HK-2 (cell line): ENCODE data around the gene ATG5.

Source experiments
- DNase-seq: peaks from one replicate; pipeline ENCODE4 v3.0.0-alpha.2; 2018; ENCODE audit not compliant: unreplicated experiment

The ATG5 gene

DNA sequence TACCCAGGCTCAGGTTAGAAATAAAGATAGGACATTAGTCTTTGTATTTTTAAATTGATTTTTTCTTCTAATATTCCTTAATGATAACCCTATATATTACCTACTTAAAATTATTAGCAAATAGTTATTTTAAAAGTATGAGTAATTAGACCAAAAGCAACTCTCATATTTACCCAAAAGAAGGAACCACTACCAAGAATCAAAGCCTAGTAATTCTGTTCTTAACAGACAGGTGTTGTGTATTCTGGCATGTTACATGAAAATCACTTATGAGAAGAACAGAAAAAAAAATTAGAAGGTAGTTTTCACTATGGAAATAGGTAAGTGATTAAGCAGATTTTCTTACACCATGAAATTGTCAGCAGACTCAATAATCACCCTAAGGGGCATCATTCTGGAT, 105.1 kb downstream of the ATG5 start:
- no peak for DNase-seq

DNA sequence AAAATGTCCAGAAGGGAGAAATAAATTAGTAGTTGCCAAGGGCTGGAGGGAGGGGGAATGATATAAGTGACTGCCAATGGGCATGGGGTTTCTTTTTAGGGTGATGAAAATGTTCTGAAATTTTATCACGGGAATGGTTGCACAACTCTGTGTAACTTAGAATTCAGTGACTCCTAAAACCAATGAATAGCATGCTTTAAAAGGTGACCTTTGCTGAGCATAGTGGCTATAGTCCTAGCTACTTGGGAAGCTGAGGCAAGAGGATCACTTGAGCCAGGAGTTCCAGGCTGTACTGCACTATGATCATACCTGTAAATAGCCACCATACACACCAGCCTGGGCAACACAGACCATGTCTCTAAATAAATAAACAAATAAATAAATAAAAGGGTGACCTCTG, 109.0 kb downstream of the ATG5 start:
- DNase-seq, result no peak

DNA sequence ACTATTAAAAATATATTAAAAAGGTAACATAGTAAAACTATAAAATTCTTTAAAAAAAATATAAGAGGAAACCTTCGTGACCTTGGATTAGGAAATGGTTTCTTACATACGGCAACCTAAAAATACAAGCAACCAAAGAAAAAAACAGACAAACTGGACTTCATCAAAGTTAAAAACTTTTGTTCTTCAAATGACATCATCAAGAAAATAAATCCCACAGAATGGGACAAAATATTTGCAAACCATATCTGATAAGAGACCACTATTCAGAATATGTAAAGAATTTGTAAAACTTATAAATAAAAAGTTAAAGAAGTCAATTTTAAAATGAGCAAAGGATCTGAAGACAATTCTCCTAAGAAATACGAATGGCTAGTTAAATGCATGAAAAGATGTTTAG, 110.0 kb downstream of the ATG5 start:
- DNase-seq, result no peak

DNA sequence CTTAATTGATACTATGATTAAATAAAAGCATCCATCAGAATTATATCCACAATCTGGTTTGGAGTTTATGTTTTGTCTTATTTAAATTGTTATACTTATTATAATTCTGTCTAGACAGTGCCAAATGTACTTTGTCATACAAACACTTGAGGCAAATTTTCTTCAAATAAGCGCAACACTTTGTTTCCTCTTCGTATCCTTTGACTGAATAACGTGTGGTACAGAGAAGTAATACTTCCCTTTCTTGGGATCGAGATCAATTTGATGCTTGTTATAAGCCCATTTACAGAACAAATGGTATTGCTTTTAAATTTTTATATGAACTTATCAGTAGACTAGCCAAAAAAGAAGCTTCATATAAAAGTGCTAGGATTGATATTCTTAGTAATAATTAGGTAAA, 111.0 kb downstream of the ATG5 start:
- no peak for DNase-seq

DNA sequence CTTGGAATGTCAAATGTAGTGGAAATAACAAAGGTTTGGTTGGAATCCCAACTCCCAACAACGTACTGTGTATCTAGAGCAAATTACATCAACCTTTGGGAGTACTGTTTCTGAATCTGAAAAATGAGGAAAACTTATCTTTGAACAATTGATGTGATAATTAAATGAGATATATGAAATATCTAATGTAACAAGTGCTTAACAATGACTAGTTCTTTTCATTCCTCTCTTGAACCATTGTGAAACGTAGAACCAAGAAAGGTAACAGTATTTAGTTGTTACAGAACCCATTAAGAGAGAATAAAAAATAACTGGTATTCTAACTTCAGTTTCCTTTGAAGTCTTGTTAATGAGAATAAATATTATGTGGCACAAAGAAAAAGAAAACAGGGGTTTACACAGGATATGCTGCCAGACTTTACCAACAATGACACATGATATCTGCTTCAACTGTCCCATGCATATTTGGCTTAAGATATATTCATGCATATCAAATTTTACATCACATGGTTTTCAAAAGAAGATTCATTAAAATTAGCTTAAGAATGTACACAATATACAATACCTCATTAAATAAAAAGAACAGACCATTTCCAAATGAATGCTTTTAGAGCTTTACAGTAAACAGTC, 111.8 kb downstream of the ATG5 start:
- DNase-seq, result no peak

DNA sequence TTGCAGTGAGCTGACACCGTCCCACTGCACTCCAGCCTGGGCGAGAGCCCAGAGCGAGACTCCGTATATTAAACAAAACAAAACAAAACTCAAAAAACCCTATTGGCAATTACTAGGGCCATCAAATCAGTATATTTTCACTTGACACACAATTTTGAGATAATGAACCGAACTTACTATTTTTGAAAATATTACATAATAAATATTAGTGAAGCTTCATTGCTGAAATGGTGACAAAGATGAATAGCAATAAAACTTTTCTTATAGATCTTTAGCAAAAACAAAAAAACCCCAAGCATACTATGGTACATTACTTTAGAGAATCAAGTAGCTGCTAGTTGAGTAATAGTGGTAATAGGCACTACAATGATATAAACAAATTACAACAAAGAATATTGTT, 113.0 kb downstream of the ATG5 start:
- no peak for DNase-seq

DNA sequence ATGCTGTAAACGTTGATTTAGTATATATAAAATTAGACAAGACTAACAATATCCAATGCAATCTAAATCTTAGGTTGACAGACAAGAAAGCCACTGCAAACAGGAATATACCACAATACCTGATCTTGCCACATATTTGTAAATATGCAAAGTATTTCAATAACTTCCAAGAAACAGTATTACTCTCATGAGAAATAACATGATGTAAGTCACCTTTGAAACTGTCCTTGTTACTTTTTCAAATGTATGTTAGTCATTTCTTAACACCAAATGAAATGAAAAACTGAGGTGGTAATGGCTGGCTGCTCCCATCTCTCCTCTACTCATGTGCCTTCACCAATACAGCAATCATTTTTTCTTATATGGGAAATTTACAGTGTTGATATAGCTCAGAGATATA, 118.7 kb downstream of the ATG5 start:
- no peak for DNase-seq

DNA sequence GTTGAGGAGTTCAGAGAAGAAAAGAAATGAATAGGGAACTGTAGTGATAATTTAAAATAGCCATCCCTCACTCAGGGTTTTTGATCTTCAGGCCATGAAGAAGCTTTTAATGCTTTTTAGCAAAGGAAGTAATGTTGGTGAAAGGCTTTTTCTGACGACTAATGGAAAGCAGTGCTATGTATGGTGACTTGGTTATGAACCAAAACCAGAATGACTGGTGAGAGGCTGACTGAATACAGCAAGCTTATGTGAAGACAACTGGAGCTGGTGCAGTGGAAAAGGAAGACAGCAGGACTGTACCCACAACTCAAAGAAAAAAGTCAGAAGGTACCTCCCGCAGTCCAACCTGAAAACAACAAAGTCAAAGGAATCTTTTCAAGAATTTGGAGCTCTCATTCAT, 120.6 kb downstream of the ATG5 start:
- no peak for DNase-seq

DNA sequence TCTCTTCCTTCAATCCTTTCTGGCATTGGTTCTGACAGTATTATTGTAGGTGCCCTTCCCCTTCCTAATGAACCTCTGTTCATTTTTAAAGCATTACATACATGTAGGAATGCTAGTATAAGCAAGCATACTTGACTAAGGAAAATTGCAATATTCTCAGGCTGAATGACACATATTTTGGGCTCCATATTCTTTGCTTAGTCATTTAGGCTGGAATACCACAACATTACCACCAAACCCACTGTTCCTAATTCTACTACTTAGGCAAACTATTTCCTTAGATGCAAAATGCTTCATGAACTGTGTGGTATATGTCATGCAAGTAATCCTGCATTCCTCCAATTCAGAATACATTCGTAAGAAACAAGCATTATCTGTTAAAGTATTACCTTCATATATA, 125.6 kb downstream of the ATG5 start:
- DNase-seq, result no peak

DNA sequence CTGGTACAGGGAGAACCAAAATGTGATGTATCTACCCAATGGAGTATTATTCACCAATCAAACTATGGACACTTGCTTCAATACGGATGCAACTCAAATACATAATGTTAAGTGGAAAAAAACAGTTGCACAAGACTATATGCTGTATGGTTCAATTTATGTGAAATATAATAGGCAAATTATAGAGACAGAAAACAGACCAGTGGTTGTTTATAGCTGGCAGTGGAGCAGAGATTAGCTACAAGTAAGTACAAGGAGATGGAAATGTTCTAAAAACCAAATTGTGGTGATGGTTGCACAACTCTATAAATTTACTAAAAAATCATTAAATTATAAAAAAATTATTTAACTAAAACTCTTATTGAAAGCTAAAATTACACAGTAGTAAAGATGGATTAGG, 126.2 kb downstream of the ATG5 start:
- no peak for DNase-seq

DNA sequence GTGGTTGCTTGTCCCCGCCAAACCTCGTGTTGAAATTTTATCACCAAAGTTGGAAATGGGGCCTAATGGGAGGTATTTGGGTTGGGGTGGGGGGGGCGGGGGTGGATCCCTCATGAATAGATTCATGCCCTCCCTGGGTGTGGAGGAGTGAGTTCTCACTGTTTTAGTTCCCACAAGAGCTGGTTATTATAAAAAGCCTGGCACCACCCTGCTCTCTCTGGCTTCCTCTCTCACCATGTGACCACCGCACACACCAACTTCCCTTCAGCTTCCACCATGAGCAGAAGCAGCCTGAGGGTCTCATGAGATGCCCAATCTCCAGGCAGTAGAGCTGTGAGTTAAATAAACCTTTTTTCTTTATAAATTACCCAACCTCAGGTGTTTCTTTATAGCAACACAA, 128.1 kb downstream of the ATG5 start:
- DNase-seq, result no peak

DNA sequence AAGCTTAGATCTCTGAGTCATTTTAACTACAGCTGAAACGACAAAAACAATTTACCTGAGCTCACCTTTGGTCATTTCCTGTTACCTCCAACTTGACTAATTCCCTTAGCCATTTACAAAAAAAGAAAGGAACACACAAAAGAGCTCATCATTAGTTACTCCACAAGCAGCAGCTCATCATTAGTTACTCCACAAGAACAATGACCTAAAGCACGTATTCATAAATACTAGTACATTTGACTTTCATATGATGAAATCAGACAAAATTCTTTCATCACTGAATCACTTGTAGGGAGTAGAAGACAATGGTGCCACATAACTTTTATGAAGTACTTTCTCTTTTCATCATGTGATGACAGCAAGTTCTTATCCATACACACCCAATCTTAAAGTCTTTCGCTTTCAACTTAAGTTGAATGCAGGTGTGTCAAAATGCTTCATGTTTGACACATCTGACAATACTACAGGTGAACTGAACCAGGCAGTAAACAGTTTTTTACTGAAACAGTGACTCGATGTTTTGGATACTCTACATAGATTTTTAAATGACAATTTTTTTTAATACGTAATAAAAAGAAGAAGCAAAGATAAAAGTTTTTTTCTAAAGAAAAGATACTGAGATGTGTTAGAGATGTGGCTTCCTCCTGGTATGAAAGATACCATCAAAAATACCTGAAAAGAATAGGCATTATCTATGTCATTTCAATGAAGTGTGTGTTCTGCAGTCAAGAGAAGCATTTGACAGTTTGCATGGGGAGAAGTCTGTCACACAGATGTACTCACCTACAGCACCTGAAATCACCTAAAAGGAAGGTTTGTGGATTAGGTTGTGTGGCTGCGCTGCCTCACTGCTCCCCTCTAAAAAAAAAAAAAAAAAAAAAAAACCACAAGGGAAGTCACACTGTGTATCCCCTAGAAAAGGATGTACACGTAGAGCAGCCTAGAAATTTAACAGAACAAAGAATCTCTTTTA, 130.3 kb downstream of the ATG5 start:
- no peak for DNase-seq

DNA sequence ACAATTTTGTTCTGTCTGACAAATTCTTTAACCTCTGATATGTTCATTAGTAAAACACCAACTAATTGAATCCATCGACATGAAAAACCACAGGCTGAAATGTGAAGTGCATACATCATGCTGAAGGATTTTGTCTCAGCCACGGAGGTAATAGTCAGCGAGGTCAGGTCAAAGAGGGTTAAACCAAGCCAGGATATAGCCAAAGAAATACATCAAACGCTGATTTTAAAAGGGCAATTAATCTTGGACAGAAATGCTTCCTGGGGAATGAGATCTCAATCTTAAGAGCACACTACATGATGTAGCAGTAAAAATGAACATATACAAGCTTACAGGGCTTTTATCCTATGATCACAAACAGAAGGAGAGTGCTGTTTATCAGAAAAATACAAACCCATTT, 132.7 kb downstream of the ATG5 start:
- DNase-seq, result peak; percentile 13

DNA sequence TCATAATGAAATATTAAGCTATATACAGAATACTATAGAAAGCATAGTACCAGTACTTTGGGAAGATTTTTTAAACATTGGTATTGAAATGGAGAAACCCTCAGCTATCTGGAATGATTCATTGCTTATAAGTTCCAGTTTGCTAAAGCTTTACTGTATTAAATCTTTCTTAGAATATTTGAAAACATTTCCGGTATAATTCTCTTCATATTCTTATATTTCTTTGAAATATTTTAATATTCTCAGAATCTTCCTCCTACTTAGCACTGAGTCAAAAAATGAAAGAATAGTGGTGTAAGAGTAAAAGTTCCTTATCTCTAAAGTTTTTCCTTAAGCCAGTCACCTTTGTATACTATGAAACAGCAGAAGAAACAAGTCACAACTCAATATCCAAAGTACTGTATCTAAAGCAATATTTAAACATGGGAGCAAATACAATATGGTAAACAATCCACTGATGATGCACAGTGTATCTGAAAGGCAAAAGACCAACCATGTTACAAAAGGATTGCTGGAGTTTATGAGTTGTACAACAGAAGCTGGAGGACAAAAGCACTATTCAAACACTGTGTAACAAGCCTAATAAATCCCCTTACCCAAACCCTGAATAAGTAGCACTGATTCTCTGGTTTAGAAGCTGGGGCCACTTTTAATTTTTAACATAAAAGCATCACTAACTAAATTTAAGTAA, 137.3 kb downstream of the ATG5 start:
- no peak for DNase-seq

DNA sequence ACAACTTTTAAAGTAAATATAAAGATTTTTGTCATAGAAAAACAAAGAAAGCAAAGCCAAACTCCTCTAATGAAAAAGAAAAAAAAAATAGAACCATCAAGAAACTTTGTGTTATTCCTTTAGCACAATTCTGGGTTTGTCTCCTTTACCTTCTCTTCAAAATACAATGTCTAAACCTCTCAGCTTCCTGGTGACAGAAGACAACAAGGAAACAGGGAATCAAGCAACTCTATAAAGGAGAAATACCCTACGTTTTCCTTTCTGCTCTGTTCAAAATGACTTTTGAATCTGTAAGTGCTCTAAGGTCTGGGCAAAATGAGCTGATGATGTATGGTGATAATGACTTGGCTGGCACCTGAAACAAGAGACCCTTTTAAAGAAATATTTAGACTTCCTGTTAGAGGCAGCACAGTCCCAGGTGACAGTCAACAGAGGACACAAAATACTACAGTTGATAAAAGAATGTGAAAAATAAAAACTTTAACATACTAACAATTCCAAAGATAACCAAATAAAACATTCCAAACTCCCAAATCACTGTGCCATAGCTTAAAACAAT, 138.1 kb downstream of the ATG5 start:
- DNase-seq, result no peak

DNA sequence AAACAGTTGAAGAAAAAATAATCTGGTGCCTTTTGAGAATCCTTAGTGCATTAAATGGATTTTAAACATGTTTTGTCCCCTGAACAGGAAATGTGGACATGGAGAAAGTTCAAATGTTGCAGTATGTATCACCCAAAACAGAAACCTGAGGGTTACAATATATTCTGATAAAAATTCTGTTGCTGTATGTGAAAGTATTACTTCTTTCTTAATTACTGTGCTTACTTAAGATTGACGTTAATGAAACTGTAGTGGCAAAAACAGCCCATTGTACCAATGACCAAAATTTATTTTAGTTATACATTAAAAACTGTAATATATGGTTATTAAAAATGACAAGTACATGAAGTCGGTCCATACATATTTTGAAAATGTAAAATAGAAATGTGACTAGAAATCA, 138.8 kb downstream of the ATG5 start:
- no peak for DNase-seq

DNA sequence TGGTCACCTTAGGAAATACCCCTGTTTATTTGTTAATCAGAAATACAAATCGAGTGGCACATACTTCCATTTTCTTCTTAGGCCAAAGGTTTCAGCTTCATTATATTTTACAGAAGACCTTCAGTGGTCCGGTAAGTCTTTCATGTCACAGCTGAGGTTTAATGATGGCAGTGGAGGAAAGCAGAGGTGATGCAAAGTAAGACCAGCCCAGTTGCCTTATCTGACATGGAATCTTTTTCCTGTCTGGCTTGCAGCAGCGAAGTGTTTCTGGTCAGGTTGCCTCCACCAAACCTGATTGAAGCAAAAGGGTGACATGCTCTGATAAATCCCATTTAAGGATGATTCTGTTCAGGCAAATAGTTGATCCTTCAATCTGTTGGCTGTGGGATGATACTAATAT, 139.4 kb downstream of the ATG5 start:
- DNase-seq, result no peak

DNA sequence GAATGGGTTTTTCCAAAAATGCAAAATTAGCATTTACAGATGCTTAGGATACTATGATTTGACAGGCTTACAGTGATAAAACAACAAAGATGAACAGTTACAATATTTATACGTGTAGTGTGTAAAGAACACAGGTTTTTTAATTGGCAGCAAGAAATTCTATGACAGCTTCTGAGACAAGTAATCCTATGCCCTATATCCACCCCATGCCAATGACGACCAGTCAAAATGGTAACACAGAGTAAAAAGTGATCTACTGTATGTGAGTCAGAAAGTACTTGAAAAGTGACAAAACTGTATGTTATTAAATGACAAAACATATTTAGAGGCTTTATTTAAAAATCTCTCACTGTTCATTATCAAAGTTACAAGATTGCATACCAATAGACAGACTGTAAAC, 139.9 kb downstream of the ATG5 start:
- DNase-seq, result no peak

DNA sequence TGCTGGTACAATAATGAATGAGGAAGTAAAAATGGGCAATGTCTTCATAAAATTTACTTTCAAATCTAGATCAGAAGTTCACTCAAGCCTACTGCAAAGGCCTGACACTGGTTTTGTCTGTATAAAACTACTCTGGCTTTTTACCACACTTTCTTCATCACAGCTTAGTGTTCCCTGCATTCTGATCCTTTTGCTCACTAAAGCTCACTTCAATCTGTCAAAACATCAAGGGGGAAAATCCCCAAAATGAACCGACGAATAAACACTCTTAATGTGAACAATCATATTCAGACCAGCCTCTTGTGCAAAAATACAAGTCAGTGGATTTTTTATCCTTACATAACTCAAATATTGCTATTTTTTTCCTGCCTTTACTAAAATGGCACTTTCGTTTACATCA, 140.9 kb downstream of the ATG5 start:
- DNase-seq, result no peak

DNA sequence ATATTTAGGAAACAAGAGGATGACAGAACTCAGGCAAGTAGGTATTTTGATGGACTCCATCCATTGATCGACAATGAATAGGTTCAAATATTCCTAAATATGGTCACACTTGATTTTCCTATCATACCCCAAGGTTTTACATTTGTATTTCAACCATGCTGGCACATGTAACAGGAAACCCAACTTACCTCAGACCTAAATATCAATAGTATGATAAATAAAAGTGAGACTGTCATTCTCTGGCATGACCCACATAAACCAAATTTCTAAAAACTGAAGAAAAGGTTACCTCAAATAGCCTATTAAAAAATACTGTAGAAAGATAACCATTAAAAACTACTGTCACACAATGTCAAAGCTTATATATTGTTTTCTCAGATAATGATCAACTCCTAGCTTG, 142.1 kb downstream of the ATG5 start:
- no peak for DNase-seq

DNA sequence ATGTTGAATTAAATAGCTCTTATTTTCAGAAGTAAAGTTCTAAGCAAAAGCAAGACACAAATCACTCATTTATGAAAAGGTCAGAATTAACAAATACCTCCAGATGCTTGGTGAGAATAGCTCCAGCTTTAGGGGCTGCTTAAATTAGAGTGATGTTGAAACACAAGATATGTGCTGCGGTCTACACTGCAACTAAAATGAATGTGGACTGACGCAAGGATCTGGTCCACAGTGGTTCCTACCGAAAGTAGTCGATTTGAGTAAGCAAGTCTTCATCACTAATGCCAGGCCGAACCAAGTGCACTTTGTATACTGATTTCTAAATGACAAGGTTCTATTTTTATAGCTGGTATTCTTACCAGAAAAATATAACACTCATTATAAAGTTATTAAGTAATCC, 143.1 kb downstream of the ATG5 start:
- DNase-seq, result no peak

DNA sequence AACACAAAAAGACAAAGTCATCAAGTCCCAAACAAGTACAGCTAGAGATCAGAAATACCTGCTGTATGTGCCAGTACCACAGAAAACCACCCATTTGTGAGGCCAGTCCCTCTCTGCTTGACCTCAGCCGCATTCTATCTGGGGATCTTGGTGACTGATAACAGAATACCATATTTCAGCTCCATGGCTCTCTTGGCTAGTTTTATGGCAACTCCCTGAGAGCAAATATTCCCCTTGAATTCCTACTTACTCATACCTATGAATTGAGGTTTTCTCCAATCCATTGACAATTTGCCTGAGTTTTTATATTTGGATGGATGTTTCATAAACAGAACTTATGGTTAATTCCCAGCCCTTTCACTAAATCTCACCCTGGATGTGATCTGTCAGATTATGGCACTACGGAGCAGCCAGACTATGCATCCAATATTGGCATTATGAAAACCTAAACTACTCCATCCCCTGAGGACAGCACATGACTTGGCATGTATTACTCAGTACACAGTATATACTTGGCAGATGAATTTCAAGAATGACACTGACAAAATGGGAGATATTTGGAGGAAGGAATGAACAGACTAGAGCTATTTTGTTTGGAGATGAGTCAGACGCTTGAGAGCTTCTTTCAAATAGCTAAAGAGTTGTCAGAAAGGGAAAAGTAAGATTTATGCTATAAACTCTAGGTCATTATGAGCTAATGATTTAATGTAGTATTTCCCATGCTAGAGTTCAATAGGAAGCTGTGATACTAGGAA, 143.7 kb downstream of the ATG5 start:
- DNase-seq, result no peak
